GM20431 (cell line): ENCODE data around the gene TMEM243.
"Not testable (repeated sequence)": the region's sequence is repeated elsewhere in the genome, so short reads cannot be mapped to it uniquely, and the experiment has no call there.

ENCODE experiments used
- in situ Hi-C: fragments of 300-500 bp; cut with MseI, MboI; formaldehyde crosslinking; loops from one replicate; pipeline ENCODE4 v1.15.0; 2020; ENCODE audit warnings: low sequenced_read_pairs; ENCODE audit not compliant: unreplicated experiment

Gene TMEM243

GRCh38 chr7:87213811-87214210, 5.7 kb downstream of the TMEM243 start:
- in situ Hi-C loops, result no loop called here

GRCh38 chr7:87213252-87213651, 6.3 kb downstream of the TMEM243 start:
- in situ Hi-C loops, result no loop called here

DNA sequence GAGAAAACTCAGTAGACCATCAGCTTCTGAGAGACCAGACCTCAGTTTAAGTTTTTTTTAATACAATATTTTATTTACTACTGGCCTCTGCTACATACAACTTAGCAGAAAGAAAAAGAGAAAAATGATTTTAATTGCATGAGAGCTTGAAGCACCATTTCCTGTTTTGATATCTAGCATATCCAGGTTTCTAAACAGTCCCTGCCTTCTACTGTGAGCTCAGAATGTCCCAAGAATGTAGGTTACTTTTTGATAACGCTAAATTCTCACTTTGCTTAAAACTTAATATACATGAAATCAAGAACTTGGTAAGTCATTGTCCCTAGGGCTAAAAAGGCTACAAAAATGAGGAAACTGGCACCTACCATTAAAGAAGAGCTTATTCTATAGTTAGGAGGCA, 7.0 kb downstream of the TMEM243 start:
- in situ Hi-C loops, result no loop called here

- in situ Hi-C loops, result no loop called here
Measured at GRCh38 chr7:87210506-87210905, 9.0 kb downstream of the TMEM243 start.

GRCh38 chr7:87209295-87209924, 10.1 kb downstream of the TMEM243 start:
- in situ Hi-C loops, result no loop called here

- in situ Hi-C loops, result no loop called here
Measured at GRCh38 chr7:87206361-87206760, 13.2 kb downstream of the TMEM243 start.

DNA sequence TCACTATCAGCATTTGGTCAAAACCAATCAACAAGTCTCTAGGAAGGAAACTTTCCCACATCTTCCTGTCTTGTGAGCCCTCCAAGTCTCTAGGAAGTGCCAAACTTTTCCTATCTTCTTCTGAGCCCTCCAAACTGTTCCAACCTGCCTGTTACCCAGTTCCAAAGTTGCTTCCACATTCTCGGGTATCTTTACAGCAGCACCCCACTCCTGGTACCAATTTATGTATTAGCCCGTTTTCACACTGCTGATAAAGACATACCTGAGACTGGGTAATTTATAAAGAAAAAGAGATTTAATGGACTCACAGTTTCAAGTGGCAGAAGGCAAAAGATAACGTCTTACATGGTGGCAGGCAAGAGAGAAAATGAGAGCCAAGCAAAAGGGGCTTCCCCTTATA, 13.8 kb downstream of the TMEM243 start:
- in situ Hi-C loops, result not testable (repeated sequence)

GRCh38 chr7:87204933-87205332, 14.6 kb downstream of the TMEM243 start:
- in situ Hi-C loops, result no loop called here

DNA sequence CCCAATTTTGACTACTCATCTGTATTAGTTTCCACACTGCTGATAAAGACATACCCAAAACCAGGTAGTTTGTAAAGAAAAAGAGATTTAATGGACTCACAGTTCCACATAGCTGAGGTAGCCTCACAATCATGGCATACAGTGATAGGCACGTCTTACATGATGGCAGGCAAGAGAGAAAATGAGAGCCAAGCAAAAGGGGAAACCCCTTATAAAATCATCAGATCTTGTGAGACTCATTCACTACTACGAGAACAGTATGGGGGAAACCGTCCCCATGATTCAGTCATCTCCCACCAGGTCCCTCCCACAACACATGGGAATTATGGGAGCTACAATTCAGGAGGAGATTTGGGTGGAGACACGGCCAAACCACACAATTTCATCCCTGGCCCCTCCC, 15.6 kb downstream of the TMEM243 start:
- in situ Hi-C loops, result not testable (repeated sequence)

- in situ Hi-C loops, result no loop called here
Measured at GRCh38 chr7:87202705-87203104, 16.8 kb downstream of the TMEM243 start.

DNA sequence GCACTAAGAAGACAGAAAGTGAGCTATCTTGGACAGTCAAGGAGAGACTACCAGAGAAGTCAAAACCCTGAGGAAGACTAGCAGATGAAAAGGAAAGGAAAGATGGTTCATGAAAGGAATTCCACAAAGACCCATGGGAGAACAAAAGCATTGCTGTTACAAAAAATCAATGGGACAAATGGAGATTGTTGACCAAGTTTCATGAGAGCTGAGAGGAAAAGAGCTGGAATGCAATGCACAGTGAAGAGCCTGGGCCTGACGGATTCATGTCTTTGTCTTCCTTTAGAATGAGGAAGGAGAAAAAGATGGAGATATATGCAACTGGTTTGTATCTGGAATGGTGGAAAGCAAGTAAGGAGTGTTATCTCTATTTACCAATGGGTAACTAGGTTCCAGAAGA, 17.3 kb downstream of the TMEM243 start:
- in situ Hi-C loops, result no loop called here

GRCh38 chr7:87199700-87200450, 19.7 kb downstream of the TMEM243 start:
- in situ Hi-C loops, result no loop called here

GRCh38 chr7:87199241-87199640, 20.3 kb downstream of the TMEM243 start:
- in situ Hi-C loops, result no loop called here

DNA sequence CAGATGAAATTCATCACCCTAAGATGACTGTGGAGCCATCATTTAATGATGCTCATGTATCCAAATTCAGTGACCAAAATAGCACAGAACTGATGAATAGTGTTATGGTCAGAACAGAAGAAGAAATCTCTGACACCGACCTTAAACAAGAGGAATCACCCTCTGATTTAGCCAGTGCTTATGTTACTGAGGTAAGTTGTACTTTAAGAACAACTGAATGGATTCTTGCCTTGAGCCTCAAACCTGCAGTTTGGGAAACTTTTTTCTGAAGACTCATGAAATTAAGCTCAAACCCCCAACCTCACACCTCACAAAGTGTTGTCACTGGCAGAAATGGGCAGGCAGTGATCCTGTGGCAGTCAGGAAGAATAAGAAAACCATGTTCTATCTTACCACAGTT, 25.6 kb downstream of the TMEM243 start:
- in situ Hi-C loops, result no loop called here

GRCh38 chr7:87192784-87193487, 26.6 kb downstream of the TMEM243 start:
- in situ Hi-C loops, result no loop called here

DNA sequence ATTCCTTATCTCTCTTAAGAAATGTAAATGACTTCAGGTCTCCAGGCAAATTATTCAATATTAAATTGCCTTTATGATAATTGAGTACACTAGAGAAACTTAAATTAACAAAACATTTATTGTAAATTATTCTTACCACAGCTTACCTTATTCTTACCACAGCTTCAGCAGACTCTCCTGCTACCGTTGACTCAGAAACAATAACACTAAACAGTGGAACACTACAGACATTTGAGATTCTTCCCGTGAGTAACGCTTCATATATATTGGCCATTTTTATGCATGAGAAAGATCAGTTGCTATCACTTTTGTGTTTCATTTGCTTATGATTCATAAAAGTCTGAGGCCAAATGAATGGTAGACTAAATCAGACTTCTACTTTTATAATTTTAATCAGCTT, 28.7 kb downstream of the TMEM243 start:
- in situ Hi-C loops, result no loop called here

- in situ Hi-C loops, result no loop called here
Measured at GRCh38 chr7:87188930-87189329, 30.6 kb downstream of the TMEM243 start.

GRCh38 chr7:87187120-87187519, 32.4 kb downstream of the TMEM243 start:
- in situ Hi-C loops, result no loop called here

GRCh38 chr7:87179180-87179579, 40.4 kb downstream of the TMEM243 start:
- in situ Hi-C loops, result no loop called here

DNA sequence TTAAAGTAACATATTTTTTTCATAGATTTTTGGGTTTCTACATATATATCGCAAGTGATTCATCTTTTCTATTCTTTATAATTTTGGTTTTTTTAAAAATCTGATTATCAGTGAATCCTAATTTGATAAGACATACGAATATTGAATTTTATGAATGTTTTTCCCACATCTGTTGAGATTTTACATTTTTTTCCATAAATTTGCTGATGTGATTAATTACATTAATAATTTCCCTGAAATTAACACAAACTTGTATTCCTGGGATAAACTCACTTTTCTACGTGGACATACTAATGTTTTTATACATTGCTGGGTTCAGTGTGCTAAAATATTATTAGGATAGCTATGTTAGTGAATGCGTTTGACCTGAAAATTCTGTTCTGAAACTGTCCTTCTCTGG, 41.2 kb downstream of the TMEM243 start:
- in situ Hi-C loops, result no loop called here

DNA sequence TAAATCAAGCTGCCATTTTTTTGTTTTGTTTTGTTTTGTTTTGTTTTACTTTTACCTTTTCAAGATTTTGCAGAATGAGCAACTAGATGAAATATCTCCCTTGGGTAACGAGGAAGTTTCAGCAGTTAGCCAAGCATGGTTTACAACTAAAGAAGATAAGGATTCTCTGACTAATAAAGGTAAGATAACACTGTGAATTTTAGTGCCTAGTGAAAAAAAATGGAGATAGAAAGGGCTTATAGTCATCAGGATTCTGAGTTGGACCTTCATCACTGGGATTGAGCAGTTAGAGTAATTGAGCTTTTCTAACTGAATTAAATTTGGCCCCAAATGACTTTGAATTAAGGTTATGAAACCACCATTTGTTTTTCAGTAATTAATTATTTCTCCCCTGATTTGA, 46.1 kb downstream of the TMEM243 start:
- in situ Hi-C loops, result no loop called here
